ENCODE data around the gene ABCG8. TPM values are rescaled to one million over a fixed set of nuclear protein-coding genes. Genes with fewer than 3 reads are reported as not detected.
"Not testable (repeated sequence)": the region's sequence is repeated elsewhere in the genome, so short reads cannot be mapped to it uniquely, and the experiment has no call there.

The ABCG8 gene
- total RNA-seq, 2 experiments from 2014 or later = not detected

DNA sequence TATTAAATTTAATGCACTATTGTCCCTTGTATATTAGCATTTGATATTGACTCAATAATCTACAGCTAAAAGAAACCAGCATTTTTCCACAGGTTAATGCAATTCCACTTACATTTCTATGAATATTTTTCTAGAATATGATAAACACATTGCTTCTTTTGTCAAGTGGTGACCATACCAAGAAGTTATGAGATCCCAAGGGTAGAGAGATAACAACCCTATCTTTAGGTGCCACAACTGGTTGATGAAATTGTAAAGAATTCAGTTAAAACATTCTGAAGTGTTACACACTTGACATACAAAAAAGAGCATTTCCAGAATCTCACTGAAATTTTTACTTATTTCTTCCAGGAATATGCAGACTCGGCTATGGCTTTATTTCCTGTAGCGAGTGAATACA, 56.0 kb downstream of the ABCG8 start:
- Mint-ChIP-seq H3K9me3 (ENCODE audit: low read depth) (no peaks in the 10 kb centered on the region), H3K4me1 (no peaks in the 10 kb centered on the region), H3K27ac (no peak overlapping the region), H3K27me3 (no peaks in the 10 kb centered on the region), H3K4me3 (no peak overlapping the region), H3K36me3 (peaks cover 62% of the 10 kb centered on the region)
- CTCF ChIA-PET = interaction anchor here (1.7 kb wide), 1 partner anchor 17 kb away, joined by 4 read pairs; no protein-coding TSS in a partner anchor
- ATAC-seq (no peak), DNase-seq (no peak)

DNA sequence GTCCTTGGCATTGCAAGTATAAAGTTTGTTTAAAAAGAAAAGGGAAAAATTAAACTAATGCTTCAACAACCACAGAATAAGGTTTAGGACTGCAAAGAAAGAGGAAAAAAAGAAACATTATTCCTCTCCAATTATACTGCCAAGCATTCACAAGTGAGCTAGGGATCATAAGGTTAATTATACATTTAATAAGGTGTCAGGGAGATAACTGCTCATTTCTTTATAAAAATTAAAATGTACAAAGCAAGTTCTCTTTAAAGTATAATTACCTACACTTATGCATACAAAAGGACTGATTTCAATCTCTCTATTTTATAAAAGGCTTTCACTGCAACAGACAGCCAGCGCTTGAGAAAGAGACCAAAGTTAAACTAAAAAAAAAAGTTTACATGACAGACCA, 58.1 kb downstream of the ABCG8 start:
- no peak overlapping the region for H3K27ac Mint-ChIP-seq
- no peaks in the 10 kb centered on the region for H3K27me3 Mint-ChIP-seq
- no peaks in the 10 kb centered on the region for H3K4me1 Mint-ChIP-seq
- H3K9me3 Mint-ChIP-seq (ENCODE audit: low read depth) = no peaks in the 10 kb centered on the region
- H3K4me3 Mint-ChIP-seq = no peak overlapping the region
- ATAC-seq (no peak), DNase-seq (no peak)
- H3K36me3 Mint-ChIP-seq = peaks cover 48% of the 10 kb centered on the region
- CTCF ChIA-PET = no interaction called here

DNA sequence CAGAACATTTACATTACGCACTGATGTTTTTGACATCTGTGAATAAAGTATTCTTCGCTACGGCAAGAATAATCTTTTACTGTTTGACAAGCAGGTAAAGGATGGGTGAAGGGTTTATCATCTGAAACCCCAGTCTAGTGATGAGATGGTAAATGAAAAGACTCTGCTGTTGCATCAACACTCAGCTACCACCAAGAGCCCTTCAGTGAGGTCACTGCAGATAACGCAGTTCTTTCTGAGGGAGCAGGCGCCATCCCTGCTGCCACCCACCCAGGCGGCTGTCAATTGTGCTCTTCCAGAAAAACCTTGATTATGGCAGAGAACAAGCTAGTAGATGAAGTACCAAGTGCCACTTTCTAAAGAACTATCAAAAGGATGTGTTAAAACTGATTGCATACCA, 58.7 kb downstream of the ABCG8 start:
- peaks cover 43% of the 10 kb centered on the region for H3K36me3 Mint-ChIP-seq
- H3K9me3 Mint-ChIP-seq (ENCODE audit: low read depth) = no peaks in the 10 kb centered on the region
- CTCF ChIA-PET = no interaction called here
- no peak for ATAC-seq
- H3K4me3 Mint-ChIP-seq = no peak overlapping the region
- no peaks in the 10 kb centered on the region for H3K4me1 Mint-ChIP-seq
- no peaks in the 10 kb centered on the region for H3K27me3 Mint-ChIP-seq
- DNase-seq = no peak
- no peak overlapping the region for H3K27ac Mint-ChIP-seq

DNA sequence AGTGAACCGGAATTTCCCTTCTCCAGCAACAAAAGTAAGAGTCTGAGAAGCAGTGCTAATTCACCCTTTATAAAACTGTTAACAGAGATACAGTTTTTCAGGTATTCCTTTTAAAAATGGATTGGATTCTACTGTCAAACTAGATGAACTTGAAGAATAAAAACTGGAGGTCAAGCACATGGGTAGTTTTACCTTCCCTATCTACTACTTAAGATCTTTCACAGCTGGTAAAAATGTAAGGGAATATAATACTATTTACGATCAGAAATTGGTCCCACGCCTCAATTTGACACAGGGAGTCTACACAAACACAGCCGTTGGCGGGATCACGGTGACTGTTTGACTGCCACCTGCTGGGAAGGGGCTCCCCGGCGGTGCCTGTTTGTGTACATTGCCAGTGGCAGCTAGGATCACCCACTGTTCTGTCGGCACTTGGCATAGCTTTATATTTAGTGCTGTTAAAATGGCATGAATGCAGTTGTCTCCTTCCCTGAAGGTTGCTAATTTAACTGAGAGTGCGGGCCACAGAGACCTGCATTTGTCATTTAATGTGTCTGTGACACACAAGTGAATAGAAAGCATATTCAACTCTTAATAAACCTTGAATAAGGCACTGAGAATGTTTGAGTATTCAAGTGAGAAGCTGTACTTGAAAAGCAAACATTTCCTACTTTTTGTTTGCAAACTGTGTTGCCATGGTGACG, 59.5 kb downstream of the ABCG8 start:
- peaks cover 43% of the 10 kb centered on the region for H3K36me3 Mint-ChIP-seq
- no peak overlapping the region for H3K4me3 Mint-ChIP-seq
- CTCF ChIA-PET = interaction anchor here (1.2 kb wide), 1 partner anchor 15 kb away, joined by 3 read pairs; no protein-coding TSS in a partner anchor
- H3K27me3 Mint-ChIP-seq = no peaks in the 10 kb centered on the region
- ATAC-seq = no peak
- no peak for DNase-seq
- no peak overlapping the region for H3K27ac Mint-ChIP-seq
- no peaks in the 10 kb centered on the region for H3K4me1 Mint-ChIP-seq
- H3K9me3 Mint-ChIP-seq (ENCODE audit: low read depth) = no peaks in the 10 kb centered on the region

DNA sequence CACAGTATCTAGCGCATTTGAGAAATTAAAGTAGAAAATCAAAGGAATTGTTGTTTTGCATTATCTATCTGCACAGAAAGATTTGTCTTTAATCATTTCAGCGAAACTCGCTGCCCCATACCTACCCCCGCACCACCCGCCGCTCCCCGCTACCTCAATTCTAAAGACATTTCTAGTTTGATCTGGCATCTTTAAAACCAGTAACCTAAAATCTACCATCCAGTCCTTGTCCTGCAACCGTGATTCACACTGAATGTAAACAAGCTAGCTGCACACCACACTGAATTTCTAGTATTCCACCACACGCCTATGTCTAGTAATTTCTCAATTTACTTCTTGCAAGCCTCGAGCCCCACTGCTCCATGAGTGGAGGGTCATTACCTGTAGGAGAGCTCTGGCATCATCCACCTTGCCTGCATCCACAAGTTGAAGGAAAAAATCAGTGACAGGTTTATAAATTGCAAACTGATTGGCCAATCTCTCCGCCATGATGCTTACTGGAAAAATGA, 60.1 kb downstream of the ABCG8 start:
- no peak overlapping the region for H3K27ac Mint-ChIP-seq
- ATAC-seq (no peak), DNase-seq (no peak)
- CTCF ChIA-PET = interaction anchor here (1.2 kb wide), 1 partner anchor 15 kb away, joined by 3 read pairs; no protein-coding TSS in a partner anchor
- H3K36me3 Mint-ChIP-seq = peaks cover 38% of the 10 kb centered on the region
- no peaks in the 10 kb centered on the region for H3K9me3 Mint-ChIP-seq (ENCODE audit: low read depth)
- H3K4me3 Mint-ChIP-seq = no peak overlapping the region
- no peaks in the 10 kb centered on the region for H3K27me3 Mint-ChIP-seq
- no peaks in the 10 kb centered on the region for H3K4me1 Mint-ChIP-seq

DNA sequence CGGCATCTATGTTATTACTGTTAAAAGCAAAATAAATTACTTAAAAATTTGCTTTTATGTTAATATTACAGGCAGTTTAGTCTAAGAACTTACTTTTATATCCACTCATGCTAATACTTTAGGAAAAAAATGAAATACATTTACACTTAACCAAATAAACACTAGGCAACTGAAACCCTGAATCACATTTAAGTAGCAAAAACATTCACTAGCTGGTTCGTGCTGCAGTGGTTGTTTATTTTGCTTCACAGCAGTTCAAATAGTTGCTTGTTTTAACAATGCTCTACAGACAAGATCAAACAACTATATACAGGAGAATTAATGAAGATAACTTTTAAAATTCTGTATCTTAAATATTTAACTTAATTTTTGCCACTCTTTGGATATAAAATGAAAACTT, 60.8 kb downstream of the ABCG8 start:
- H3K27me3 Mint-ChIP-seq = no peaks in the 10 kb centered on the region
- no peaks in the 10 kb centered on the region for H3K4me1 Mint-ChIP-seq
- H3K9me3 Mint-ChIP-seq (ENCODE audit: low read depth) = no peaks in the 10 kb centered on the region
- H3K4me3 Mint-ChIP-seq = no peak overlapping the region
- ATAC-seq = no peak
- CTCF ChIA-PET = interaction anchor here (1.2 kb wide), 1 partner anchor 16 kb away, joined by 3 read pairs; no protein-coding TSS in a partner anchor
- no peak overlapping the region for H3K27ac Mint-ChIP-seq
- no peak for DNase-seq
- peaks cover 39% of the 10 kb centered on the region for H3K36me3 Mint-ChIP-seq

DNA sequence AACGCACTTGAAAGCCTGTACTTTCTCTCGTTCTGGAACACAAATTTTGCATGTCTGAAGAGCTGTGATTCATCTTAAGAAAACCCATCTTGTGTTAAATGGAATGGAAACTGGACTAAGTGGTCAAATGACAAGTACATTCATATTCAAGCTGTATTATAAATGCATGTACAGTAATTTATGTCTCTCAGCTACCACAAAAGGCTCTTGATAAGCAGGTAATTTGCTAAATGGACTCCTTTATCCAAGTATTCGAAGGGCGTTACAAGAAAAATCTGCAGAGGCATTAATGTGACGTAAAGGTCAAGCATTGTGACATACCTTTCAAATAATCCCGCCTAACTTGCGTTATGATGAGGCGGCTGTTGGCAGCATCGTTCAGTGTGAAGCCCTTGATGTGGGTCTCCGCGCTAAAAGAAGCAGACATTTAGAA, 66.6 kb downstream of the ABCG8 start:
- CTCF ChIA-PET = interaction anchor here (2.2 to 2.4 kb wide), 2 partner anchors 10 to 27 kb away, joined by 5 to 8 read pairs; no protein-coding TSS in a partner anchor
- Mint-ChIP-seq H3K27ac (no peak overlapping the region), H3K4me1 (peaks cover 4% of the 10 kb centered on the region), H3K9me3 (ENCODE audit: low read depth) (no peaks in the 10 kb centered on the region), H3K4me3 (no peak overlapping the region), H3K36me3 (peaks cover 48% of the 10 kb centered on the region), H3K27me3 (no peaks in the 10 kb centered on the region)
- ATAC-seq (no peak), DNase-seq (no peak)

DNA sequence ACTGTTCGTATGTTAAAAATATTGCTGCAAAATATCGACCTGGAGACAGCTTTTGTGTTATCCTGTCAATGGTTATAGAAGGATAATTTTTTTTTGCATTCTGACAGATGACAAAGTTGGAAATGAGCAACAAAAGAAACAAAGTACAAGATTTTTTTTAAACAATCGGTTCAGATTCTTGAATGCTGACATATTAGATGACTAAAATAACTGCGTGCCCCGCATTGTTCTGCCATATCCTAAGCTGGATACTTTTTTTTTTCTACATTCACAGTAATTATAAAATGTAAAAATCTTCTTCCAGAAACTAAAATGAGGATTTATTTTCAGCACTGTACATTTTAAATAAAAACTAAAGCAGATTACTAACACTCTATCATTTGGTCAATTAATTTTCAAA, 67.1 kb downstream of the ABCG8 start:
- Mint-ChIP-seq H3K27me3 (no peaks in the 10 kb centered on the region), H3K9me3 (ENCODE audit: low read depth) (no peaks in the 10 kb centered on the region), H3K4me1 (peaks cover 4% of the 10 kb centered on the region), H3K36me3 (peaks cover 48% of the 10 kb centered on the region), H3K27ac (no peak overlapping the region), H3K4me3 (no peak overlapping the region)
- DNase-seq = no peak
- no peak for ATAC-seq
- CTCF ChIA-PET = interaction anchor here (2.4 kb wide), 1 partner anchor 28 kb away, joined by 8 read pairs; no protein-coding TSS in a partner anchor

DNA sequence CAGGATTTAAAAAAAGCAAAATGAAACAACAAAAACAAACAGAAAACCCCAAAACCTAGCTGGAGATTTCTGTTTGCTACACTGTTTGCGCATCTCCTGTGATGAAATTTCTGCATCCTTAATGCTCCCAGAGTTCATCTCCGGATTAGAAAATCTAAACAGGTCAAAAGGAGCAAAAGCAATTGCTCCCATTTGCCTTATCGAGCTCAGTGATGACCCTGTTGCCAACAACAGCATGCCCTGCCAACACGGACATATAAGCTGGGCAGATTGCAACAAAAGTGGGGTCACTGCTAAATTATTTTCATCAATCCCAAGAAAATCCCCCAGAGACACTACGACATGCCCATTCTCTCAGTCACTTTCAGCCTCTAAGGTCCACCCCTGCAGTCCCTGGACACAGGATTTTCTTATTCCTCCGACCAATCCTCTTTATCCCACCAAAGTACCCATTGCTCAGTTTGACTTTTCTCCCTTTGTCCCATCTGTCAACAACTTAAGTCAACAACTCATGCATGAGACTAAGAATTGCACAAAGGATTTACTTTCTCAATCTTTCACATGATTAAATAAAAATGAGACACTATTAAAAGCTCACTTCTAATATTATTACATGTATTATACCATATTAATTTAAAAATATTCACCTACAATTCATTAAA, 67.8 kb downstream of the ABCG8 start:
- Mint-ChIP-seq H3K4me1 (peaks cover 6% of the 10 kb centered on the region), H3K27ac (no peak overlapping the region), H3K9me3 (ENCODE audit: low read depth) (no peaks in the 10 kb centered on the region), H3K36me3 (peaks cover 52% of the 10 kb centered on the region), H3K4me3 (no peak overlapping the region), H3K27me3 (no peaks in the 10 kb centered on the region)
- CTCF ChIA-PET = interaction anchor here (2.4 kb wide), 1 partner anchor 29 kb away, joined by 8 read pairs; no protein-coding TSS in a partner anchor
- ATAC-seq (no peak), DNase-seq (no peak)

DNA sequence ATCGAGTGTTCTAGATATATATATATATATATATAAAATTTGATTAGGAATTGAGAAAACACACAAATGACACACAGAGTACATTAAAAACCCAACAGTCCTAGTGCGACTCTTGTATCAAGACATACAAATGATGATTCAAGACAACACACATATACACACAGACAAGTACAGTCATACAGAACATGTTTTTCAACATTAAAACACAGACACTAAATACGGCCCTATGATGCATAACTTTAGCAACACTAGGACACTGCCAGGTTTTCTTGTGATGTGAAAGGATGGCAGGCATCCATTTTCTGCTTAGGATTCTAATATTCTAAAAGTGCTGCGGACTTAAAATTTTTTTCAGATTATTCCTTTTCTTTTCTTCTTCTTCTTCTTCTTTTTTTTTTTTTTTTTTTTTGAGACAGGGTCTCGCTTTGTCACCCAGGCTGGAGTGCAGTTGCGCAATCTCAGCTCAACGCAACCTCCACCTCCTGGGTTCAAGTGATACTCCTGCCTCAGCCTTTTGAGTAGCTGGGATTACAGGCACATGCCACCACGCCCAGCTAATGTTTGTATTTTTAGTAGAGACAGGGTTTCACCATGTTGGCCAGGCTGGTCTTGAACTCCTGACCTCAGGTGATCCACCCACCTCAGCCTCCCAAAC, 72.5 kb downstream of the ABCG8 start:
- CTCF ChIA-PET = interaction anchor here (1.1 kb wide), 1 partner anchor 33 kb away, joined by 3 read pairs; no protein-coding TSS in a partner anchor
- H3K4me1 Mint-ChIP-seq; DNase-seq; ATAC-seq; H3K9me3 Mint-ChIP-seq (ENCODE audit: low read depth); H3K27me3 Mint-ChIP-seq; H3K4me3 Mint-ChIP-seq; H3K27ac Mint-ChIP-seq: not testable (repeated sequence)
- H3K36me3 Mint-ChIP-seq = peaks cover 44% of the 10 kb centered on the region

DNA sequence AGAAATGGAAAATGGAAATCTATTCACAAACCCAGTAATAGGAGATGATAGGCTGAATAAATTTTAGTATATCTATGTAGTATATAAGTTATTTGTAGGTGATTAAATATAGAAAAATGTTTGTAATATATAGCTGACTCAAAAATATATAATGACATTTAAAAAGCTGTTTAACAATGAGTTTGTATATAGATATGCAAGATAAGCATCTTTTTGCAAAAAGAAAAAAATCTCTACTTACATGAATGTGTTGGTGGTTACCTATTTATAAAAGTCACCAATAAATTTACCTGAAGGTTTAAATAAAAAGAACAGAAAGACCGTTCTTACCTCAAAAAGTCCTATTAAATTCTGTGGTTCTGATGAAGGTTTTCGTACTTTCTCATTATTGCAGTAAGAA, 85.7 kb downstream of the ABCG8 start:
- ATAC-seq = no peak
- Mint-ChIP-seq H3K4me1 (peaks cover 14% of the 10 kb centered on the region), H3K27ac (no peak overlapping the region), H3K4me3 (no peak overlapping the region), H3K27me3 (no peaks in the 10 kb centered on the region), H3K9me3 (ENCODE audit: low read depth) (no peaks in the 10 kb centered on the region), H3K36me3 (peaks cover 26% of the 10 kb centered on the region)
- no peak for DNase-seq
- CTCF ChIA-PET = interaction anchor here (0.7 kb wide), 1 partner anchor 11 kb away, joined by 3 read pairs; no protein-coding TSS in a partner anchor

DNA sequence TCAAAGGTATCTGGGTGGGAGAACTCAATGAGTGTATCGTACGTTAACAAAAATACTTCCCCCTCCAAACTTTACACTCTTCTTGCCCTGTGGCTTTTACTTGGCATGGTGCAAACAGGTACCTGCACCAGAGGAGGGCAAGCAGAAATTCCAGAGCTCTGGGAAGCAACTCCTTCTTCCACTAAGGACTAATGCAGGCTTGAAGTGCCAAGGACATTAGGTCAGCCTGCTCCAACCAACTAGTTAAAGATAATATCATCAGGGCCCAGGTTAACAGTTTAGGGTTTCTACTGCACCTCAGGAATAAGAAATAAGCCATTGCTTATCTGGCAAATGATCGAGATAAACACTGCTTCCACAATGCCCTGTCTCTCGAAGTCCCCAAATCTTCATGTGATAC, 86.7 kb downstream of the ABCG8 start:
- H3K27ac Mint-ChIP-seq = no peak overlapping the region
- H3K36me3 Mint-ChIP-seq = peaks cover 33% of the 10 kb centered on the region
- peaks cover 18% of the 10 kb centered on the region for H3K4me1 Mint-ChIP-seq
- no peak for ATAC-seq
- no peak overlapping the region for H3K4me3 Mint-ChIP-seq
- DNase-seq = no peak
- CTCF ChIA-PET = interaction anchor here (0.7 kb wide), 1 partner anchor 10 kb away, joined by 3 read pairs; no protein-coding TSS in a partner anchor
- H3K9me3 Mint-ChIP-seq (ENCODE audit: low read depth) = no peaks in the 10 kb centered on the region
- H3K27me3 Mint-ChIP-seq = no peaks in the 10 kb centered on the region

DNA sequence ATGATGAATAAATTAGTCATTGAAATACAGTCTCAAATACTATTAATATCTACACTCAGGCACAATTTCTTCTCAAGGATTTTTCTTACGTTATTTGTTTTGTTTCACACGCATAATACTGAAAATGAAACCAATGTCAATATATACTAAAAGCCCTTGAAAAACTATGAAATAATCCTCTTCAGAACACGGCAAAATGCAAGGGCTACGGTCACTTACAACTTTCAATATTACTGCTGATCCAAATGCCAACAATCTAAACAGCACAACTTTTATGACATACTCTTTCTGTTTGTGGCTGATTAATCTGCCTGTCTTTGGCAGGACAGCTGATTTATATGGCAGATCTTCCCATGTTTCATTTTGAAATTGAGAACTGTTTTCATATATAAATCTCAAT, 88.7 kb downstream of the ABCG8 start:
- no peaks in the 10 kb centered on the region for H3K27me3 Mint-ChIP-seq
- no peaks in the 10 kb centered on the region for H3K9me3 Mint-ChIP-seq (ENCODE audit: low read depth)
- ATAC-seq (peak; percentile 82), DNase-seq (no peak)
- peak overlapping the region; percentile 88 for H3K27ac Mint-ChIP-seq
- peaks cover 18% of the 10 kb centered on the region for H3K4me1 Mint-ChIP-seq
- peak overlapping the region; percentile 77 for H3K4me3 Mint-ChIP-seq
- H3K36me3 Mint-ChIP-seq = peaks cover 35% of the 10 kb centered on the region
- CTCF ChIA-PET = interaction anchor here (0.6 to 0.9 kb wide), 2 partner anchors 9 to 21 kb away, joined by 3 read pairs; no protein-coding TSS in a partner anchor
